HepG2 (cell line): ENCODE results near the gene PCTP. TPM values are rescaled to one million over a fixed set of nuclear protein-coding genes. Genes with fewer than 3 reads are reported as not detected.

Experiments
- AGO1 ChIP-seq: fragments of 200-400 bp; formaldehyde crosslinking; IDR thresholded peaks from 2 replicates; pipeline ENCODE4 v1.6.1; 2017; ENCODE audit warnings: mild to moderate bottlenecking, low read depth, low read length, moderate library complexity; ENCODE audit not compliant: poor library complexity, severe bottlenecking
- EED ChIP-seq: sonication (generic); formaldehyde crosslinking; IDR thresholded peaks from 2 replicates; pipeline ENCODE4 v1.5.0; 2020; ENCODE audit warnings: mild to moderate bottlenecking, missing genetic modification reagents
- GTF3A ChIP-seq: sonication (generic); formaldehyde crosslinking; conservative IDR thresholded peaks from 2 replicates; pipeline ENCODE4 v1.4.0; 2020; ENCODE audit warnings: mild to moderate bottlenecking, missing genetic modification reagents
- MAZ ChIP-seq, 2 experiments: sonication (generic) in 1 of 2; formaldehyde crosslinking in 1 of 2; IDR thresholded peaks; 2 replicates each; pipeline versions ENCODE4 v1.5.0 to v1.6.1; 2012 to 2020; ENCODE audit warnings: low read depth in 2 of 2, mild to moderate bottlenecking in 2 of 2, borderline replicate concordance in 1 of 2, improper control_type of control experiment in 1 of 2, low read length in 1 of 2, missing genetic modification reagents in 1 of 2, moderate library complexity in 1 of 2
- NBN ChIP-seq: fragments of 450-650 bp; conservative IDR thresholded peaks from 2 replicates; pipeline ENCODE4 v1.6.1; 2017
- NFE2L2 ChIP-seq: fragments of 150-350 bp; IDR thresholded peaks from 2 replicates; pipeline ENCODE4 v1.6.1; 2014; ENCODE audit warnings: low read length
- PLRG1 ChIP-seq: fragments of 450-650 bp; conservative IDR thresholded peaks from 2 replicates; pipeline ENCODE4 v1.6.1; 2016
- POLR2AphosphoS5 ChIP-seq: IDR thresholded peaks from 2 replicates; pipeline ENCODE4 v1.6.1; 2012; ENCODE audit warnings: low read depth, low read length
- RXRB ChIP-seq: IDR thresholded peaks from 2 replicates; pipeline ENCODE4 v1.6.1; 2016; ENCODE audit warnings: borderline replicate concordance, missing genetic modification reagents, missing compliant biosample characterization
- SRSF4 ChIP-seq: fragments of 200-400 bp; formaldehyde crosslinking; IDR thresholded peaks from one replicate; pipeline ENCODE4 v1.6.1; 2018; ENCODE audit warnings: mild to moderate bottlenecking, low read depth, low read length, moderate library complexity; ENCODE audit not compliant: poor library complexity, severe bottlenecking
- ZNF20 ChIP-seq: sonication (generic); formaldehyde crosslinking; IDR thresholded peaks from 2 replicates; pipeline ENCODE4 v1.4.0; 2020; ENCODE audit warnings: mild to moderate bottlenecking, moderate library complexity, missing genetic modification reagents
- ZNF569 ChIP-seq: sonication (generic); formaldehyde crosslinking; IDR thresholded peaks from 2 replicates; pipeline ENCODE4 v1.5.0; 2020; ENCODE audit warnings: mild to moderate bottlenecking, missing genetic modification reagents, moderate library complexity, borderline replicate concordance
- ZNF605 ChIP-seq: sonication (generic); formaldehyde crosslinking; IDR thresholded peaks from 2 replicates; pipeline ENCODE4 v1.8.0; 2022; ENCODE audit warnings: mild to moderate bottlenecking, missing genetic modification reagents
- ZNF652 ChIP-seq: IDR thresholded peaks from 2 replicates; pipeline ENCODE4 v1.6.1; 2016; ENCODE audit warnings: low read depth, borderline replicate concordance
- ZNF775 ChIP-seq: sonication (generic); formaldehyde crosslinking; IDR thresholded peaks from 2 replicates; pipeline ENCODE4 v1.4.0; 2020; ENCODE audit warnings: missing genetic modification reagents, mild to moderate bottlenecking, moderate library complexity, borderline replicate concordance
- ZNF782 ChIP-seq: sonication (generic); formaldehyde crosslinking; IDR thresholded peaks from 2 replicates; pipeline ENCODE4 v1.4.0; 2020; ENCODE audit warnings: missing genetic modification reagents, mild to moderate bottlenecking, borderline replicate concordance
- polyA plus RNA-seq, 8 experiments: library from polyadenylated mRNA; depleted of rRNA in 3 of 8; stranded (reverse) in 7 of 8; unstranded in 1 of 8; fragments of >200 nt; fragmentation: Illumina TruSeq in 4 of 8; extraction: Trizol in 4 of 8; gene quantifications; 2 replicates each; pipeline versions ENCODE4 v1.2.1 to v1.2.3, GENCODE V29; 2011 to 2016; ENCODE audit warnings: low read depth in 4 of 8, missing spikeins in 1 of 8, mixed read lengths in 1 of 8; ENCODE audit not compliant: insufficient read depth in 1 of 8
- total RNA-seq, 5 experiments: library from RNA; depleted of rRNA; stranded (reverse); fragments of >200 nt; fragmentation: Illumina TruSeq; extraction: Trizol; gene quantifications; 2 replicates each; pipeline ENCODE4 v1.2.3, GENCODE V29; 2016; ENCODE audit warnings: low read depth in 1 of 5
- TF ChIP-seq, protein P1 (sequence below): sonication (generic); formaldehyde crosslinking; IDR thresholded peaks from 2 replicates; pipeline ENCODE4 v1.4.0; 2020; ENCODE audit warnings: missing genetic modification reagents
- TF ChIP-seq, protein P2 (sequence below): sonication (generic); formaldehyde crosslinking; IDR thresholded peaks from 2 replicates; pipeline ENCODE4 v1.9.0; 2021; ENCODE audit warnings: mild to moderate bottlenecking, missing genetic modification reagents
- TF ChIP-seq, protein P3 (sequence below): sonication (generic); formaldehyde crosslinking; IDR thresholded peaks from 2 replicates; pipeline ENCODE4 v1.8.0; 2022; ENCODE audit warnings: missing genetic modification reagents, mild to moderate bottlenecking, borderline replicate concordance

PCTP gene
- total and polyA plus RNA-seq, 2 of the 13 experiments (the other 11 are each of a cell fraction or from before 2014, with no cell fraction given) = 37.1 to 50.7 TPM

DNA sequence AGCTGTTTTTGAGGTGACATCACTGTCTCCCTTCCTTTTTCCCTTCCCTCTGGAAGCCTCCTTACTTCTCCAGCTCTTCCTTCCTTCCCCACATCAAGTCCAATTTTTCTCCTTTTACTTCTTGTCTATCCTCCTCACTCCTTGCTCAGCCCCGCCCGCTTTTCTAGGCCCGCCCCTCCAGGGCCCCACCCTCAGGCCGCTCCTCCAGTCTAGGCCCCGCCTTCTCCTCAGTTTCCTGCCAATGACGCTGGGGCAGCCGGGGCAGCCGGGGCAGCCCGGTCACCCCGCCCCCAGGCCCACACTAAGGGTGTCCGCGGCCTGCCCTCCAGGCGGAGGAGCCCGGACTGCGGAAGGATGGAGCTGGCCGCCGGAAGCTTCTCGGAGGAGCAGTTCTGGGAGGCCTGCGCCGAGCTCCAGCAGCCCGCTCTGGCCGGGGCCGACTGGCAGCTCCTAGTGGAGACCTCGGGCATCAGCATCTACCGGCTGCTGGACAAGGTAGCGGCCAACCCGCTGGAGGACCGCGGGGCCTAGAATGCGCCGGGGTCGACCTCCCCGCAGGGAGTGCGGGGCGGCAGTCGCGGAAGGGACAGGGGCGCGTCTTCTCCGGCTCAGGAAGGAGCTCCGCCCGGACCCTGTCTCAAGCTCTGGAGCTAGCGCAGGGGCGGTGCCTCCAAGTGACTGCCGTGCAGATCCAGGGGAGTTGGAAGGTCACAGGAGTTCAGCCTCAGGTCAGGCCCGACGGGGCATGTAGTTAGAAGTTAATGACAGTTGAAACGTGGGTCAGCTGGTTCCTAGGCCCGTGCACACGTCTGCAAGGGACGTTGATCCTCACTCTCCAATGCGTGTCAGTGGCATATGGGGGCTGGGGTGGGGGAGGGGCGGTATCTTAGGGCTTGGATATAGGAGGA, at the start of gene PCTP (continued):
- no peak; the same call in 1 of the 2 replicates for TF ChIP-seq ZNF605 (CRISPR knock-in tag)
- TF ChIP-seq ZNF20 (CRISPR knock-in tag) = no peak
- no peak for TF ChIP-seq ZNF569 (CRISPR knock-in tag)
- TF ChIP-seq, protein P1, sequence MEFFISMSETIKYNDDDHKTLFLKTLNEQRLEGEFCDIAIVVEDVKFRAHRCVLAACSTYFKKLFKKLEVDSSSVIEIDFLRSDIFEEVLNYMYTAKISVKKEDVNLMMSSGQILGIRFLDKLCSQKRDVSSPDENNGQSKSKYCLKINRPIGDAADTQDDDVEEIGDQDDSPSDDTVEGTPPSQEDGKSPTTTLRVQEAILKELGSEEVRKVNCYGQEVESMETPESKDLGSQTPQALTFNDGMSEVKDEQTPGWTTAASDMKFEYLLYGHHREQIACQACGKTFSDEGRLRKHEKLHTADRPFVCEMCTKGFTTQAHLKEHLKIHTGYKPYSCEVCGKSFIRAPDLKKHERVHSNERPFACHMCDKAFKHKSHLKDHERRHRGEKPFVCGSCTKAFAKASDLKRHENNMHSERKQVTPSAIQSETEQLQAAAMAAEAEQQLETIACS (CRISPR knock-in tag) = no peak
- peak; percentile 77; the same call in 1 of the 2 replicates for TF ChIP-seq ZNF782 (CRISPR knock-in tag)
- no peak for TF ChIP-seq SRSF4
- no peak for TF ChIP-seq ZNF775 (CRISPR knock-in tag)
- TF ChIP-seq GTF3A (CRISPR knock-in tag) = no peak
- TF ChIP-seq EED (CRISPR knock-in tag) = peak; percentile 85
- peak; percentile 66 for TF ChIP-seq AGO1
- no peak for TF ChIP-seq NFE2L2
- peak; percentile 87; the same call in 1 of the 2 replicates for TF ChIP-seq MAZ (IDR thresholded peaks at IDR 0.05; ENCODE audit: borderline replicate concordance, low read depth, low read length)
- peak; percentile 94 for TF ChIP-seq MAZ (CRISPR knock-in tag; IDR thresholded peaks at IDR 0.05; ENCODE audit: low read depth)
- no peak for TF ChIP-seq NBN
- TF ChIP-seq, protein P2, sequence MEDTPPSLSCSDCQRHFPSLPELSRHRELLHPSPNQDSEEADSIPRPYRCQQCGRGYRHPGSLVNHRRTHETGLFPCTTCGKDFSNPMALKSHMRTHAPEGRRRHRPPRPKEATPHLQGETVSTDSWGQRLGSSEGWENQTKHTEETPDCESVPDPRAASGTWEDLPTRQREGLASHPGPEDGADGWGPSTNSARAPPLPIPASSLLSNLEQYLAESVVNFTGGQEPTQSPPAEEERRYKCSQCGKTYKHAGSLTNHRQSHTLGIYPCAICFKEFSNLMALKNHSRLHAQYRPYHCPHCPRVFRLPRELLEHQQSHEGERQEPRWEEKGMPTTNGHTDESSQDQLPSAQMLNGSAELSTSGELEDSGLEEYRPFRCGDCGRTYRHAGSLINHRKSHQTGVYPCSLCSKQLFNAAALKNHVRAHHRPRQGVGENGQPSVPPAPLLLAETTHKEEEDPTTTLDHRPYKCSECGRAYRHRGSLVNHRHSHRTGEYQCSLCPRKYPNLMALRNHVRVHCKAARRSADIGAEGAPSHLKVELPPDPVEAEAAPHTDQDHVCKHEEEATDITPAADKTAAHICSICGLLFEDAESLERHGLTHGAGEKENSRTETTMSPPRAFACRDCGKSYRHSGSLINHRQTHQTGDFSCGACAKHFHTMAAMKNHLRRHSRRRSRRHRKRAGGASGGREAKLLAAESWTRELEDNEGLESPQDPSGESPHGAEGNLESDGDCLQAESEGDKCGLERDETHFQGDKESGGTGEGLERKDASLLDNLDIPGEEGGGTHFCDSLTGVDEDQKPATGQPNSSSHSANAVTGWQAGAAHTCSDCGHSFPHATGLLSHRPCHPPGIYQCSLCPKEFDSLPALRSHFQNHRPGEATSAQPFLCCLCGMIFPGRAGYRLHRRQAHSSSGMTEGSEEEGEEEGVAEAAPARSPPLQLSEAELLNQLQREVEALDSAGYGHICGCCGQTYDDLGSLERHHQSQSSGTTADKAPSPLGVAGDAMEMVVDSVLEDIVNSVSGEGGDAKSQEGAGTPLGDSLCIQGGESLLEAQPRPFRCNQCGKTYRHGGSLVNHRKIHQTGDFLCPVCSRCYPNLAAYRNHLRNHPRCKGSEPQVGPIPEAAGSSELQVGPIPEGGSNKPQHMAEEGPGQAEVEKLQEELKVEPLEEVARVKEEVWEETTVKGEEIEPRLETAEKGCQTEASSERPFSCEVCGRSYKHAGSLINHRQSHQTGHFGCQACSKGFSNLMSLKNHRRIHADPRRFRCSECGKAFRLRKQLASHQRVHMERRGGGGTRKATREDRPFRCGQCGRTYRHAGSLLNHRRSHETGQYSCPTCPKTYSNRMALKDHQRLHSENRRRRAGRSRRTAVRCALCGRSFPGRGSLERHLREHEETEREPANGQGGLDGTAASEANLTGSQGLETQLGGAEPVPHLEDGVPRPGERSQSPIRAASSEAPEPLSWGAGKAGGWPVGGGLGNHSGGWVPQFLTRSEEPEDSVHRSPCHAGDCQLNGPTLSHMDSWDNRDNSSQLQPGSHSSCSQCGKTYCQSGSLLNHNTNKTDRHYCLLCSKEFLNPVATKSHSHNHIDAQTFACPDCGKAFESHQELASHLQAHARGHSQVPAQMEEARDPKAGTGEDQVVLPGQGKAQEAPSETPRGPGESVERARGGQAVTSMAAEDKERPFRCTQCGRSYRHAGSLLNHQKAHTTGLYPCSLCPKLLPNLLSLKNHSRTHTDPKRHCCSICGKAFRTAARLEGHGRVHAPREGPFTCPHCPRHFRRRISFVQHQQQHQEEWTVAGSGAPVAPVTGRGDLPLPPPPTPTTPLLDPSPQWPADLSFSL = no peak
- TF ChIP-seq, protein P3, sequence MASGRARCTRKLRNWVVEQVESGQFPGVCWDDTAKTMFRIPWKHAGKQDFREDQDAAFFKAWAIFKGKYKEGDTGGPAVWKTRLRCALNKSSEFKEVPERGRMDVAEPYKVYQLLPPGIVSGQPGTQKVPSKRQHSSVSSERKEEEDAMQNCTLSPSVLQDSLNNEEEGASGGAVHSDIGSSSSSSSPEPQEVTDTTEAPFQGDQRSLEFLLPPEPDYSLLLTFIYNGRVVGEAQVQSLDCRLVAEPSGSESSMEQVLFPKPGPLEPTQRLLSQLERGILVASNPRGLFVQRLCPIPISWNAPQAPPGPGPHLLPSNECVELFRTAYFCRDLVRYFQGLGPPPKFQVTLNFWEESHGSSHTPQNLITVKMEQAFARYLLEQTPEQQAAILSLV (CRISPR knock-in tag) = peak; percentile 63; the same call in 1 of the 2 replicates
- no peak for TF ChIP-seq ZNF652 (CRISPR knock-in tag)
- TF ChIP-seq POLR2AphosphoS5 = peak; percentile 80
- no peak for TF ChIP-seq PLRG1
- TF ChIP-seq RXRB (CRISPR knock-in tag) = peak; percentile 82; the same call in 1 of the 2 replicates
